HFFc6 (cell line): Measurements from ENCODE around the gene AMPD3. TPM values are rescaled to one million over a fixed set of nuclear protein-coding genes. Genes with fewer than 3 reads are reported as not detected.

Experiments used
- DNase-seq: peaks from one replicate; pipeline ENCODE4 v3.0.0-alpha.2; 2018
- H3K27ac Mint-ChIP-seq: 2 replicates; pipeline ENCODE4 v1.8.0; 2020; ENCODE audit warnings: mild to moderate bottlenecking, mixed read lengths
- H3K27me3 Mint-ChIP-seq: 2 replicates; pipeline ENCODE4 v1.8.0; 2021; ENCODE audit warnings: mild to moderate bottlenecking, moderate library complexity, mixed read lengths; ENCODE audit not compliant: insufficient read depth
- H3K36me3 Mint-ChIP-seq: 2 replicates; pipeline ENCODE4 v1.8.0; 2021; ENCODE audit warnings: low read depth, mixed read lengths
- H3K4me1 Mint-ChIP-seq: 2 replicates; pipeline ENCODE4 v1.8.0; 2020; ENCODE audit warnings: low read depth, mixed read lengths
- H3K4me3 Mint-ChIP-seq: 2 replicates; pipeline ENCODE4 v1.8.0; 2020; ENCODE audit warnings: mild to moderate bottlenecking, moderate library complexity, mixed read lengths
- H3K9me3 Mint-ChIP-seq: 2 replicates; pipeline ENCODE4 v1.8.0; 2020; ENCODE audit warnings: mild to moderate bottlenecking, mixed read lengths
- total RNA-seq, 6 experiments: library from RNA; stranded (reverse); fragmentation: NEBNext Ultra II Directional; extraction: Animal tissue kit (Norgen Biotek cat#: 25700); gene quantifications; 2 replicates in 1 of 6; 3 replicates in 5 of 6; pipeline ENCODE4 v1.2.3, GENCODE V29; 2021
- TF ChIP-seq, protein P1 (sequence below): fragments of 200-600 bp; sonication (generic); IDR thresholded peaks from 2 replicates; pipeline ENCODE4 v1.5.0; 2021; ENCODE audit warnings: antibody characterized with exemption, mild to moderate bottlenecking

AMPD3 gene
- total RNA-seq, 6 experiments from 2014 or later = 9.6 to 10.6 (median 10.0) TPM

DNA sequence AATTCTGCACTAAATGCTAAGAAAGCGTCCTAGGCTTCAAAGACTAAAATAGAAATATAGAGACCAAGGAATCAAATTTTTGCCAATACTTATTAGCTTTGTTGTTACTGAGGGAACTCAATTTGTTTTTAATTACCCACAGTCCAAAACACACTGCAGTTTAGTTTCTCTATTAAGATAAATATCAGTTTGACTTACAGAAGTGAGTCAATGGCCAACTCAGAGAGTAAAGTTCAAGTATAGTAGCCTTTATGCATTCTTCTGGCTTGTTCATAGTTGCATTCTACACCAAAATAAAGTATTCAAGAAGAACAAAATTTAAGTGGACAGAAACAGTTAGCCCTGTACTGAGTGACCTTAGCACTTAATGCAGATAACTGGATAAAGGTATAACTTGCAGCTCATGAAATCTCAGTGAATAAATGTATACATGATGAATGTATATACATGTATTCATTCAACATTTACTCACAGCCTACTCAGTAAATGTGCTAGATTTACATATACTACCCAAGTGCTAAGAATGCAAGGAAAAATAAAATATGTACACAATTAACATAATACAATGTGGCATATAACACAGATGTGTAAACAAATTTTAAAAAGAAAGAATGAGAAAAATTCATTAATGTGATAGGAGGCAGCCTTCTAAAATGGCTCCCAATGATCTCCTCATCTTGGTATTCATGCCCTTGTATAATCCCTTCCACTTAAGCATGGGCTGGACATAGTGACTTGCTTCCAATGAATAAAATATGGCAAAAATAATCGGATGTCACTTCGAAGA, 95.6 kb downstream of the AMPD3 start:
- Mint-ChIP-seq H3K4me3 (peak overlapping the region; percentile 16), H3K27ac (peak overlapping the region; percentile 73), H3K27me3 (no peaks in the 10 kb centered on the region), H3K4me1 (peaks cover 32% of the 10 kb centered on the region), H3K9me3 (peaks cover 11% of the 10 kb centered on the region), H3K36me3 (peaks cover 9% of the 10 kb centered on the region)
- DNase-seq = peak; percentile 75
- TF ChIP-seq, protein P1, sequence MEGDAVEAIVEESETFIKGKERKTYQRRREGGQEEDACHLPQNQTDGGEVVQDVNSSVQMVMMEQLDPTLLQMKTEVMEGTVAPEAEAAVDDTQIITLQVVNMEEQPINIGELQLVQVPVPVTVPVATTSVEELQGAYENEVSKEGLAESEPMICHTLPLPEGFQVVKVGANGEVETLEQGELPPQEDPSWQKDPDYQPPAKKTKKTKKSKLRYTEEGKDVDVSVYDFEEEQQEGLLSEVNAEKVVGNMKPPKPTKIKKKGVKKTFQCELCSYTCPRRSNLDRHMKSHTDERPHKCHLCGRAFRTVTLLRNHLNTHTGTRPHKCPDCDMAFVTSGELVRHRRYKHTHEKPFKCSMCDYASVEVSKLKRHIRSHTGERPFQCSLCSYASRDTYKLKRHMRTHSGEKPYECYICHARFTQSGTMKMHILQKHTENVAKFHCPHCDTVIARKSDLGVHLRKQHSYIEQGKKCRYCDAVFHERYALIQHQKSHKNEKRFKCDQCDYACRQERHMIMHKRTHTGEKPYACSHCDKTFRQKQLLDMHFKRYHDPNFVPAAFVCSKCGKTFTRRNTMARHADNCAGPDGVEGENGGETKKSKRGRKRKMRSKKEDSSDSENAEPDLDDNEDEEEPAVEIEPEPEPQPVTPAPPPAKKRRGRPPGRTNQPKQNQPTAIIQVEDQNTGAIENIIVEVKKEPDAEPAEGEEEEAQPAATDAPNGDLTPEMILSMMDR = no peak

DNA sequence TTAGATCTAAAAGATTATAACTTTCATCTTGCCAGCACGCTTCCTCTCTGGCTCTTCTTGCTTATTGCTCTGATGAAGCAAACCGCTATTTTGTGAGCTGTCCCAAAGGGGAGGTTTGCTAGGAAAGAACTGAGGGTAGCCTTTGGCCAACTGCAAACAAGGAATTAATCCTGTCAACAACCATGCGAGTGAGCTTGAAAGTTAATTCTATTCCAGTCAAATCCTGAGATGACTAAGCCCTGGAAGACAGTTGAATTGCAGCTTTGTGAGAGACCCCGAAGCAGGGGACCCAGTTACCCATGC, 96.2 kb downstream of the AMPD3 start:
- Mint-ChIP-seq H3K9me3 (peaks cover 11% of the 10 kb centered on the region), H3K36me3 (peaks cover 9% of the 10 kb centered on the region), H3K27me3 (no peaks in the 10 kb centered on the region), H3K4me3 (peak overlapping the region; percentile 15), H3K4me1 (peaks cover 32% of the 10 kb centered on the region), H3K27ac (peak overlapping the region; percentile 73)
- TF ChIP-seq, protein P1 = no peak
- peak; percentile 68 for DNase-seq

DNA sequence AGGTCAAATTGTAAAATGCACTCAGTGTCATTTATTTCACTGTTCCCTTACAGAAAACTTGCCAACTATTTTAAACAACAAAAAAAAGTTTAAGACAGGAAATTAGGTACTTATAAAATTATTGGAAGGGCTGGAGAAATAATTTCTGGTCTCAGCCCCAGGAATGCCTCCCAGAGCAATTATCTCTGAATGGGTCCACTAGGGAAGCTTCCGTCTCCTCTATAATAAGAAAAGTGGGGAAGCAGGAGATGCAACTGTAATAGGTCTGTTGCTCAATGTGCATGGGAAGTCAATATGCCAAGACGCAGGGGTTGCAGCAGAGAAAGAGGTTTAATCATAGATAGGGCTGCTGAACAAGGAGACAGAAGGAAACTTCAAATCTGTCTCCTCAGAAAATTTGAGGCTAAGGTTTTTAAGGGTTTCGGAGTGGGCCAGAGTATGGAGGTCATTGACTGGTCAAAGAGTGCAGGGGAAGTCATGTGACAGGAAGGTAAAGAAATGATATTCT, 96.8 kb downstream of the AMPD3 start:
- H3K9me3 Mint-ChIP-seq = peaks cover 11% of the 10 kb centered on the region
- no peak overlapping the region for H3K4me3 Mint-ChIP-seq
- TF ChIP-seq, protein P1 = no peak
- H3K36me3 Mint-ChIP-seq = peaks cover 9% of the 10 kb centered on the region
- H3K4me1 Mint-ChIP-seq = peaks cover 32% of the 10 kb centered on the region
- no peak for DNase-seq
- no peaks in the 10 kb centered on the region; the same call in 1 of the 2 replicates for H3K27me3 Mint-ChIP-seq
- H3K27ac Mint-ChIP-seq = peak overlapping the region; percentile 73

DNA sequence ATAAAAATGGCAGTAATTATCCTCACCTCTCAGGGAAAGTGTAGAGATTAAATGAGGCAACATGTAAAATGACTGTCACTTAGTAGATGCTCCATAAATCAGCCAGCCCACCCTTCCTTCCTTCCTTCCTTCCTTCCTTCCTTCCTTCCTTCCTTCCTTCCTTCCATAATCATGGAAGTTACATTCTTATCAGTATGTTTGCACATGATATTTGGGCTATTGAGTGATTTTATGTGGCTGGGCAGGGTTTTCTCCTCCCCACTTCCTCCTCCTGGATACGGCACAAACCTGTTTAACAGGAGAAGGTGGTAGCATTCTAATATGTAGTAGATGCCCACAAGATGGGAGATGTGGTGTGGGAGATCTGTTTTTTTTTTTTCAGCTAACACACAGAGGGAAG, 101.5 kb downstream of the AMPD3 start:
- DNase-seq = no peak
- H3K4me1 Mint-ChIP-seq = peaks cover 14% of the 10 kb centered on the region
- H3K4me3 Mint-ChIP-seq = no peak overlapping the region
- TF ChIP-seq, protein P1 = no peak
- H3K9me3 Mint-ChIP-seq = peaks cover 8% of the 10 kb centered on the region
- no peak overlapping the region for H3K27ac Mint-ChIP-seq
- H3K36me3 Mint-ChIP-seq = peaks cover 6% of the 10 kb centered on the region
- no peaks in the 10 kb centered on the region; the same call in 1 of the 2 replicates for H3K27me3 Mint-ChIP-seq

Other genes starting within 250 kb of the AMPD3 start
- gene SBF2, start 161.0 kb upstream of the AMPD3 start, total RNA-seq = 10 to 100 TPM; 25.2 to 36.0 (median 30.7) TPM
- gene ADM, start 150.2 kb upstream of the AMPD3 start, total RNA-seq = 100 to 1,000 TPM; 219 to 346 (median 321) TPM
- gene RNF141, start 85.9 kb downstream of the AMPD3 start, total RNA-seq = 10 to 100 TPM; 41.9 to 55.8 (median 55.1) TPM
- gene LYVE1, start 113.4 kb downstream of the AMPD3 start, total RNA-seq = under 1 TPM in 1 of 6 experiments, not detected in 5; 0.09 TPM
- 10 to 100 TPM; 35.5 to 73.3 (median 38.2) TPM for gene IRAG1, start 238.5 kb downstream of the AMPD3 start, total RNA-seq